ENCODE data around the gene PCED1B. TPM values are rescaled to one million over a fixed set of nuclear protein-coding genes. Genes with fewer than 3 reads are reported as not detected.
"Not testable (repeated sequence)": the region's sequence is repeated elsewhere in the genome, so short reads cannot be mapped to it uniquely, and the experiment has no call there.

Gene PCED1B
- total RNA-seq, 1 donor from 2014 or later = 7.6 TPM

GRCh38 chr12:47164724-47165439 lies 85.5 kb downstream of the PCED1B start:
- Histone ChIP-seq H3K4me1 (no peaks in the 10 kb centered on the region), H3K27ac (no peak overlapping the region), H3K9me3 (no peaks in the 10 kb centered on the region), H3K27me3 (no peaks in the 10 kb centered on the region), H3K36me3 (no peaks in the 10 kb centered on the region), H3K4me3 (no peak overlapping the region)
- no peak for ATAC-seq
- DNase-seq = no peak
- TF ChIP-seq, protein P1, sequence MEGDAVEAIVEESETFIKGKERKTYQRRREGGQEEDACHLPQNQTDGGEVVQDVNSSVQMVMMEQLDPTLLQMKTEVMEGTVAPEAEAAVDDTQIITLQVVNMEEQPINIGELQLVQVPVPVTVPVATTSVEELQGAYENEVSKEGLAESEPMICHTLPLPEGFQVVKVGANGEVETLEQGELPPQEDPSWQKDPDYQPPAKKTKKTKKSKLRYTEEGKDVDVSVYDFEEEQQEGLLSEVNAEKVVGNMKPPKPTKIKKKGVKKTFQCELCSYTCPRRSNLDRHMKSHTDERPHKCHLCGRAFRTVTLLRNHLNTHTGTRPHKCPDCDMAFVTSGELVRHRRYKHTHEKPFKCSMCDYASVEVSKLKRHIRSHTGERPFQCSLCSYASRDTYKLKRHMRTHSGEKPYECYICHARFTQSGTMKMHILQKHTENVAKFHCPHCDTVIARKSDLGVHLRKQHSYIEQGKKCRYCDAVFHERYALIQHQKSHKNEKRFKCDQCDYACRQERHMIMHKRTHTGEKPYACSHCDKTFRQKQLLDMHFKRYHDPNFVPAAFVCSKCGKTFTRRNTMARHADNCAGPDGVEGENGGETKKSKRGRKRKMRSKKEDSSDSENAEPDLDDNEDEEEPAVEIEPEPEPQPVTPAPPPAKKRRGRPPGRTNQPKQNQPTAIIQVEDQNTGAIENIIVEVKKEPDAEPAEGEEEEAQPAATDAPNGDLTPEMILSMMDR (IDR thresholded peaks at IDR 0.05) = no peak
- intact Hi-C loops (cut with DNase I) = no loop called here

- DNase-seq (no peak), ATAC-seq (peak; percentile 26)
- Histone ChIP-seq H3K36me3 (no peaks in the 10 kb centered on the region), H3K4me3 (no peak overlapping the region), H3K4me1 (no peaks in the 10 kb centered on the region), H3K9me3 (no peaks in the 10 kb centered on the region), H3K27me3 (no peaks in the 10 kb centered on the region), H3K27ac (no peak overlapping the region)
- intact Hi-C loops (cut with DNase I) = no loop called here
- TF ChIP-seq, protein P1 (IDR thresholded peaks at IDR 0.05) = no peak
These were observed 86.5 kb downstream of the PCED1B start for GRCh38 chr12:47165934-47166333.

- Histone ChIP-seq H3K27ac (no peak overlapping the region), H3K36me3 (no peaks in the 10 kb centered on the region), H3K4me1 (no peaks in the 10 kb centered on the region), H3K9me3 (no peaks in the 10 kb centered on the region), H3K27me3 (no peaks in the 10 kb centered on the region), H3K4me3 (no peak overlapping the region)
- intact Hi-C loops (cut with DNase I) = no loop called here
- no peak for DNase-seq
- TF ChIP-seq, protein P1 (IDR thresholded peaks at IDR 0.05) = no peak
- no peak for ATAC-seq
These were observed 86.9 kb downstream of the PCED1B start for GRCh38 chr12:47166365-47166764.

- ATAC-seq; DNase-seq; H3K27me3 ChIP-seq; H3K27ac ChIP-seq; H3K36me3 ChIP-seq; H3K4me1 ChIP-seq; H3K9me3 ChIP-seq; H3K4me3 ChIP-seq; intact Hi-C loops (cut with DNase I): not testable (repeated sequence)
These were observed 90.9 kb downstream of the PCED1B start for GRCh38 chr12:47170281-47170680.

GRCh38 chr12:47178014-47178413 lies 98.6 kb downstream of the PCED1B start:
- no peaks in the 10 kb centered on the region for H3K9me3 ChIP-seq
- H3K4me3 ChIP-seq = no peak overlapping the region
- TF ChIP-seq, protein P1 (IDR thresholded peaks at IDR 0.05) = no peak
- H3K4me1 ChIP-seq = no peaks in the 10 kb centered on the region
- no peaks in the 10 kb centered on the region for H3K36me3 ChIP-seq
- DNase-seq = no peak
- no peak overlapping the region for H3K27ac ChIP-seq
- H3K27me3 ChIP-seq = no peaks in the 10 kb centered on the region
- ATAC-seq = no peak
- intact Hi-C loops (cut with DNase I) = no loop called here

GRCh38 chr12:47182164-47182938 lies 102.9 kb downstream of the PCED1B start:
- H3K27ac ChIP-seq; H3K4me3 ChIP-seq; H3K4me1 ChIP-seq; H3K36me3 ChIP-seq; DNase-seq; H3K27me3 ChIP-seq; intact Hi-C loops (cut with DNase I); H3K9me3 ChIP-seq: not testable (repeated sequence)
- ATAC-seq = peak; percentile 37
